Activated naive CD4-positive, alpha-beta T cell treated with anti-CD3 and anti-CD28 coated beads, Interleukin-2, amount 50 U/mL, for 24 hours (primary cell): ENCODE data around the gene WNT6.
"Not testable (repeated sequence)": the region's sequence is repeated elsewhere in the genome, so short reads cannot be mapped to it uniquely, and the experiment has no call there.

Experiments
- H3K27ac Mint-ChIP-seq: one replicate; pipeline ENCODE4 v1.8.0; 2021; ENCODE audit warnings: mild to moderate bottlenecking, mixed read lengths
- H3K27me3 Mint-ChIP-seq: one replicate; pipeline ENCODE4 v1.8.0; 2021; ENCODE audit warnings: mixed read lengths
- H3K36me3 Mint-ChIP-seq: one replicate; pipeline ENCODE4 v1.8.0; 2021; ENCODE audit warnings: mixed read lengths
- H3K4me1 Mint-ChIP-seq: one replicate; pipeline ENCODE4 v1.8.0; 2021; ENCODE audit warnings: mixed read lengths
- H3K4me3 Mint-ChIP-seq: one replicate; pipeline ENCODE4 v1.8.0; 2021; ENCODE audit warnings: mild to moderate bottlenecking, mixed read lengths
- H3K9me3 Mint-ChIP-seq: one replicate; pipeline ENCODE4 v1.8.0; 2021; ENCODE audit warnings: mixed read lengths

Gene WNT6

GRCh38 chr2:218846963-218847362, 12.6 kb upstream of the WNT6 start:
- H3K27ac Mint-ChIP-seq, H3K4me3 Mint-ChIP-seq, H3K9me3 Mint-ChIP-seq, H3K36me3 Mint-ChIP-seq, H3K4me1 Mint-ChIP-seq: not testable (repeated sequence)
- peaks cover 18% of the 10 kb centered on the region for H3K27me3 Mint-ChIP-seq

GRCh38 chr2:218849721-218850120, 9.9 kb upstream of the WNT6 start:
- Mint-ChIP-seq H3K36me3 (no peaks in the 10 kb centered on the region), H3K27me3 (peaks cover 25% of the 10 kb centered on the region), H3K27ac (no peak overlapping the region), H3K4me3 (no peak overlapping the region), H3K4me1 (no peaks in the 10 kb centered on the region), H3K9me3 (no peaks in the 10 kb centered on the region)

DNA sequence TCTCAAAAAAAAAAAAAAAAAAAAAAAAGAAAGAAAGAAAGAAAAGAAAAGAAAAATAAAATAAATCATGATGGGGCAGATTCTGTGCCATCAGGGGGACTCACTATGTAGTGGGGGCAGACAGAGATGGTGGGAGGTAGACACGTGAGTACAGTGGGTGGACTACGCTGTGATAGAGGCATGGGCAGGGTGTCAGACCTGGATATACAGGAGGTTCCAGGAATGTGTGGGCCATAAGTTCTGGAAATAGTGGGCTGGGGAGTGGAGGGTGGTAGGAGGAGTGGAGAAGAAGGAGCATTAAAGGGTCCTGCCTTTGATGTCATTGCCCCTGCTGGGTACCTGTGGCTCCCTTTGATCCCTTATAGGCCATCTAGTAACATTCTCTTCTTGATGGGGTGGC, 8.8 kb upstream of the WNT6 start:
- Mint-ChIP-seq H3K4me3 (no peak overlapping the region), H3K27me3 (peaks cover 33% of the 10 kb centered on the region), H3K36me3 (no peaks in the 10 kb centered on the region), H3K4me1 (no peaks in the 10 kb centered on the region), H3K27ac (no peak overlapping the region), H3K9me3 (no peaks in the 10 kb centered on the region)

DNA sequence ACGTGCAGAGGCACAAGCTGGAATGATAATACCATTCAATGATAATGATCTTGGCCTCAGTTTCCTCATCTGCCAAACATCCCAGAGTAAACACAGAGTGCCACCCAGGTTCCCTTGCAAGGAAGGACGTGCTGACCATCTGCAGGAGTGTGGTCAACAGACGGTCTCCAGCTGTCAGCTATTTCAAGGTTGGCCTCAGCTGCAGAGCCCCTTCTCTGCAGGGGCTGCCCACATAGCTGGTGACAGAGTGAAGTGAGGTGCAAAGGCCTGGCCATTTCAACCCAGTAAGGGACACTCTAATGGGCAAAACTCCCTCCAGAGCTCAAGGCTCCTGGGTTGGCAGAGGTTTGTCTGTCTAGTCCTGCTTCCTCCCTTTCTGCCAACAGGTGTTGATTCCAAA, 8.3 kb upstream of the WNT6 start:
- Mint-ChIP-seq H3K27me3 (peaks cover 37% of the 10 kb centered on the region), H3K36me3 (no peaks in the 10 kb centered on the region), H3K9me3 (no peaks in the 10 kb centered on the region)

GRCh38 chr2:218852911-218853667, 6.5 kb upstream of the WNT6 start:
- Mint-ChIP-seq H3K27ac (no peak overlapping the region), H3K9me3 (no peaks in the 10 kb centered on the region), H3K4me1 (no peaks in the 10 kb centered on the region), H3K36me3 (no peaks in the 10 kb centered on the region), H3K27me3 (peaks cover 45% of the 10 kb centered on the region), H3K4me3 (no peak overlapping the region)

More for the DNA sequence above, 8.3 kb upstream of the WNT6 start:
- Mint-ChIP-seq H3K4me1 (no peaks in the 10 kb centered on the region), H3K27ac (no peak overlapping the region), H3K4me3 (no peak overlapping the region)

GRCh38 chr2:218853766-218854165, 5.8 kb upstream of the WNT6 start:
- Mint-ChIP-seq H3K36me3 (no peaks in the 10 kb centered on the region), H3K9me3 (no peaks in the 10 kb centered on the region), H3K4me1 (no peaks in the 10 kb centered on the region), H3K4me3 (no peak overlapping the region), H3K27me3 (peaks cover 49% of the 10 kb centered on the region), H3K27ac (peak overlapping the region; percentile 53)

DNA sequence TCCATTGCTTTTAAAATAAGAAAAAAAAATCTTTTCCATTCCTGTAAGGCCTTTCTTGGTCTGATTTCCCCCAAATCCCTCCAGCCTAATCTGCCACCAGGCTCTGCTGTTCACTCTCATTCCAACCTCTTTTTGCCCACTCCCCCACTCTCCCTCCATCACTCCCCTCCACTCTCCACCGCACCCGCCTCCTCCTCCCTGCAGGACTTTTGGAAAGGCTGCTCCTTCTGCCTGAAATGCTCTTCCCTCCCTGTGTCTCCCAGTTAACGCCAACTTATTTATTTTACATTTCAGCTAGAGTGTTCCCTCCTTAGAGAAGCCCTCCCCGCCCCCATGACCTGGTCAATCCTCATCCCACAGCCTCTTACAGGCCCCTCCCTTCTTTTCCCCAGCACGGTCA, 4.7 kb upstream of the WNT6 start:
- H3K36me3 Mint-ChIP-seq = no peaks in the 10 kb centered on the region
- H3K27me3 Mint-ChIP-seq = peaks cover 54% of the 10 kb centered on the region
- no peak overlapping the region for H3K4me3 Mint-ChIP-seq
- H3K27ac Mint-ChIP-seq = no peak overlapping the region
- H3K4me1 Mint-ChIP-seq = no peaks in the 10 kb centered on the region
- no peaks in the 10 kb centered on the region for H3K9me3 Mint-ChIP-seq

GRCh38 chr2:218855305-218856166, 4.1 kb upstream of the WNT6 start:
- H3K36me3 Mint-ChIP-seq = no peaks in the 10 kb centered on the region
- H3K4me1 Mint-ChIP-seq = peaks cover 5% of the 10 kb centered on the region
- H3K27me3 Mint-ChIP-seq = peaks cover 55% of the 10 kb centered on the region
- no peak overlapping the region for H3K27ac Mint-ChIP-seq
- H3K9me3 Mint-ChIP-seq = no peaks in the 10 kb centered on the region
- no peak overlapping the region for H3K4me3 Mint-ChIP-seq

DNA sequence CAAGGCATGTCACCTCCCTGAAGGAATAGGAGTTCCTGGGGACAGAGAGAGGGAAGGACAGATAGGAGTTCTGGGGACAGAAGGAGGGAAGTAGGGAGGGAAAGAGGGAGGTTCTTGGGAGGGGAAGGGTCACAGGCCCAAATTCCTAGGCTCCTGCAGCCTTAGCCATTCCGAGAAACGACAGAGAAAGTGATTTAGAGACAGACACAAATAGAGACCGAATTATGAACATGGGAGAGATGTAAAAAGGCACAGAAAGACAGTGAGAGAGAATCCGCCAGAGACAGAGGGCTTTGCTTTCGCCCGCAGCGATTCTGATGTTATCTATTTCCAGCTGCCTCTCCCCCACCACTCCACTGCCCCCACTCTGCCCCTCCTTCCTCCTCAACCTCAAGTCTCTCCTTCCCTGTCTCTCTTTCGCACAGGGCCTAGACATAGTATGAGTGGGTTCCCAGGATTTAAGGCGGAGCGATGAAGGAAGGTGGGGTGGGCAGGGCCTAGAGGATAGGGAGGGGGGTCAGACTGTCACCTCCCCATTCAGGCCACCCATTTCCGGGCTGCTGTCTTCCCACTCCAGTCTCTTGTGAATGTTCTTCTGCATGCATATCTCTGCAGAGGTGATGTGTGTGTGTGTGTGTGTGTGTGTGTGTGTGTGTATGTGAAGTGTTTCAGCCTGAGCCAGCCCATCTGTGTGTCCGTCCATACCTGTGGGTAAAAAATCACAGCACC, 3.3 kb upstream of the WNT6 start:
- Mint-ChIP-seq H3K27me3 (peaks cover 57% of the 10 kb centered on the region), H3K36me3 (no peaks in the 10 kb centered on the region), H3K9me3 (no peaks in the 10 kb centered on the region), H3K4me1 (peaks cover 12% of the 10 kb centered on the region), H3K4me3 (no peak overlapping the region), H3K27ac (no peak overlapping the region)

GRCh38 chr2:218856896-218857243, 2.7 kb upstream of the WNT6 start:
- Mint-ChIP-seq H3K36me3 (no peaks in the 10 kb centered on the region), H3K27ac (no peak overlapping the region), H3K4me1 (peaks cover 17% of the 10 kb centered on the region), H3K4me3 (no peak overlapping the region), H3K27me3 (peaks cover 60% of the 10 kb centered on the region), H3K9me3 (no peaks in the 10 kb centered on the region)

DNA sequence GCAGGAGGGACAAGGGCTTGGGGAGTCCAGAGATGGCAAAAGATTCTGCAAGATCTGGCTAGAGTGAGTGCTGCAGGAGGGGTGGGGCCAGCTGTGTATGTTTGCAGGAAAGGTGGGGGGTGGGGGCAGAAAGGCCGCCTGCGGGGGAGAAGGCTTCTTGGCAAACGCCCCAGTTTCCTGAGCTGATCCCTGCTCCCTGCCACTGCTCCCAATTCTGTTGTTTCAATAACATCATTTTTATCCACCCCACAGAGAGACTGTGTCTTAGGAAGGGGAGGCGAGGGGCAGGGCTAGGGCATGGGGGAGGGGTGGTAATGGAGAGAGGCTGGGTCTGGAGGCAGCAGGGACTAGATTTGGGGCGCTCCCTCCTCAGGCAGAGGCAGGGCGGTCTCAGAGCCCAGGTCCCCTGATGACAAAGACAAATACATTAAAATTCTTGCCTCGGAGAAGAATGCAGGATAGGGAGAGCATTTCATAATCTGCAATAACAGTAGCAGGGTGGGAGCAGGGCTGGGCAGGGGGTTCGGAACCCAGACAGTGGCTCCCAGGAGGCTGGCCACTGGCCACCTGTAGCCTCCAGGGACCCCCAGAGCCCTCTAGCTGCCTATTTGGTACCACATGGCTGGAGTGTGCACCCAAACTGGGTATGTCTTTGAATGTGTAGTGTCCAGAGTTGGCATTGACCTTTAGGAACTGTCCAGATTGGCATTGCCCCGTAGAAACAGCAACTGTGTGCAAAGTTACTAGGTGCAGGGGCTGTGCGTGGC, 2.1 kb upstream of the WNT6 start:
- Mint-ChIP-seq H3K4me1 (peaks cover 17% of the 10 kb centered on the region), H3K4me3 (no peak overlapping the region), H3K36me3 (no peaks in the 10 kb centered on the region), H3K27me3 (peaks cover 61% of the 10 kb centered on the region), H3K9me3 (no peaks in the 10 kb centered on the region), H3K27ac (no peak overlapping the region)

DNA sequence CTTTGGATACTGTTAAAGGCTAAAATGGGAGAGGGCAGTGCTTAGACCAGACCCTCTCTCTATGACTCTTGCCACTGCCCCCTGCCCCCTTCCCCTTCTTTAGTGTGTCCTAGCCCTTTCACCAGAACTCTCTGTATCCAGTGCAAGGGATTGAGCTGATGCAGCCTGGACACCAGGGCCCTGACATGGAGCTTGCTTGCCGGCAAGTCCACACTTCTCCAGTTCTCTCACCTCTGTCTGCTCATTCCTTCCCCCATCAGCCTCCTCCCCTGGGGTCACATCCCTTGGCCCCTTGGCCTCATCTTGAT, 1.5 kb upstream of the WNT6 start:
- peaks cover 17% of the 10 kb centered on the region for H3K4me1 Mint-ChIP-seq
- H3K27me3 Mint-ChIP-seq = peaks cover 60% of the 10 kb centered on the region
- H3K36me3 Mint-ChIP-seq = no peaks in the 10 kb centered on the region
- H3K4me3 Mint-ChIP-seq = no peak overlapping the region
- H3K27ac Mint-ChIP-seq = no peak overlapping the region
- H3K9me3 Mint-ChIP-seq = no peaks in the 10 kb centered on the region

GRCh38 chr2:218858671-218859555, 692 bp upstream of the WNT6 start:
- peaks cover 59% of the 10 kb centered on the region for H3K27me3 Mint-ChIP-seq
- H3K4me3 Mint-ChIP-seq = peak overlapping the region; percentile 76
- no peaks in the 10 kb centered on the region for H3K36me3 Mint-ChIP-seq
- H3K9me3 Mint-ChIP-seq = no peaks in the 10 kb centered on the region
- no peak overlapping the region for H3K27ac Mint-ChIP-seq
- H3K4me1 Mint-ChIP-seq = peaks cover 17% of the 10 kb centered on the region

DNA sequence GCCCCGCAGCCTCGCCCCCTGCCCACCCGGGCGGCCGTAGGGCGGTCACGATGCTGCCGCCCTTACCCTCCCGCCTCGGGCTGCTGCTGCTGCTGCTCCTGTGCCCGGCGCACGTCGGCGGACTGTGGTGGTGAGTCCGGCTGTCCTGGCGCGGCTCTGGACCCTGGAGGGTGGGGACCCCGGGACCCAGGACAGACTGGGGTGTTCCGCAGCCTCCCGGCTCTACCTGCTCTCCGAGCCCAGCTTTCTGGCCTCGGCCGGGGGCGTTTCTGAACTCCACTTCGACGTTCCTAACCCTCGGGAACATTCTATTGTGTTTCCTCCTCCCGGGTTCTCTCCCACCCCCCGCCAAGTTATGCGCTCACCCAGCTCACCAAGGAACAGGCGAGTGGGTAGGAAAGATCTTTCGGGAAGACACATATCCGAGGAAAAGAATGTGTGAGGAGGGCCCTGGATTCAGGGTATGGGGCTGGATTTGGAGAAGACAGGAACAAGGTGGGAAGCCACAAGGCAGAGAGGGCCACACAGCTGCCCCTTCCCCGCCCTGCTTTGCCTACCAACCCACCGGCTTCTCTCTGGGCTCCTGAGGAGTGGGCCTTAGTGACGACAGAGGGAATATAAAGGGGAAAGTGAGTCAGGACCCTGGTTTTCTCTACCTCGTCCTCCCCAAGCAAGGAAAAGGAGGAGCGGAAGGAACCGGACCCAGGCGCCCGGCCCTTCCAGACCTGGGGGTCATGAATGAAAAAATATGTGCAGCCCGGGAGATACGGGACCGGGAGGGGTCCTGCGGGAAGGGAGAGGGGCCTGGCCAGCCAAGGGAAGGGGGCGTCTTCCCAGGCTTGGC, 605 bp downstream of the WNT6 start:
- Mint-ChIP-seq H3K27ac (no peak overlapping the region), H3K9me3 (no peaks in the 10 kb centered on the region)

More for the DNA sequence above, 605 bp downstream of the WNT6 start:
- H3K4me1 Mint-ChIP-seq = peaks cover 17% of the 10 kb centered on the region
- peak overlapping the region; percentile 76 for H3K4me3 Mint-ChIP-seq
- no peaks in the 10 kb centered on the region for H3K36me3 Mint-ChIP-seq
- H3K27me3 Mint-ChIP-seq = peaks cover 48% of the 10 kb centered on the region
